Glutamatergic neuron (in vitro differentiated cells): Measurements from ENCODE around the gene DLX5. TPM values are rescaled to one million over a fixed set of nuclear protein-coding genes. Genes with fewer than 3 reads are reported as not detected.

Experiments used
- DNase-seq: peaks from one replicate; pipeline ENCODE4 v3.0.0; 2022
- H3K27ac Mint-ChIP-seq: one replicate; pipeline ENCODE4 v1.8.0; 2020; ENCODE audit warnings: mild to moderate bottlenecking, mixed read lengths, inconsistent platforms; ENCODE audit not compliant: unreplicated experiment
- H3K27me3 Mint-ChIP-seq: one replicate; pipeline ENCODE4 v1.8.0; 2020; ENCODE audit warnings: mild to moderate bottlenecking, moderate library complexity, mixed read lengths, inconsistent platforms; ENCODE audit not compliant: unreplicated experiment
- H3K36me3 Mint-ChIP-seq: one replicate; pipeline ENCODE4 v1.8.0; 2020; ENCODE audit warnings: mild to moderate bottlenecking, mixed read lengths, inconsistent platforms; ENCODE audit not compliant: unreplicated experiment
- H3K4me1 Mint-ChIP-seq: one replicate; pipeline ENCODE4 v1.8.0; 2020; ENCODE audit warnings: mild to moderate bottlenecking, low read depth, mixed read lengths, inconsistent platforms; ENCODE audit not compliant: unreplicated experiment
- H3K4me3 Mint-ChIP-seq: one replicate; pipeline ENCODE4 v1.8.0; 2020; ENCODE audit warnings: mild to moderate bottlenecking, mixed read lengths, inconsistent platforms; ENCODE audit not compliant: unreplicated experiment
- H3K9me3 Mint-ChIP-seq: one replicate; pipeline ENCODE4 v1.8.0; 2020; ENCODE audit warnings: mild to moderate bottlenecking, moderate library complexity, mixed read lengths, inconsistent platforms; ENCODE audit not compliant: unreplicated experiment
- total RNA-seq: library from RNA; stranded (reverse); fragmentation: NEBNext Ultra II Directional; extraction: Animal tissue kit (Norgen Biotek cat#: 25700); gene quantifications from one replicate; pipeline ENCODE4 v1.2.1, GENCODE V29; 2021; ENCODE audit not compliant: unreplicated experiment
- TF ChIP-seq, protein P1 (sequence below): fragments of 200-600 bp; sonication (generic); IDR thresholded peaks from one replicate; pipeline ENCODE4 v1.5.0; 2021; ENCODE audit not compliant: partially characterized antibody, unreplicated experiment

DLX5 gene
- total RNA-seq, 1 donor from 2014 or later, result not detected

- peaks cover 46% of the 10 kb centered on the region for H3K27me3 Mint-ChIP-seq
- H3K36me3 Mint-ChIP-seq, result no peaks in the 10 kb centered on the region
- H3K9me3 Mint-ChIP-seq, result peaks cover 11% of the 10 kb centered on the region
- TF ChIP-seq, protein P1, sequence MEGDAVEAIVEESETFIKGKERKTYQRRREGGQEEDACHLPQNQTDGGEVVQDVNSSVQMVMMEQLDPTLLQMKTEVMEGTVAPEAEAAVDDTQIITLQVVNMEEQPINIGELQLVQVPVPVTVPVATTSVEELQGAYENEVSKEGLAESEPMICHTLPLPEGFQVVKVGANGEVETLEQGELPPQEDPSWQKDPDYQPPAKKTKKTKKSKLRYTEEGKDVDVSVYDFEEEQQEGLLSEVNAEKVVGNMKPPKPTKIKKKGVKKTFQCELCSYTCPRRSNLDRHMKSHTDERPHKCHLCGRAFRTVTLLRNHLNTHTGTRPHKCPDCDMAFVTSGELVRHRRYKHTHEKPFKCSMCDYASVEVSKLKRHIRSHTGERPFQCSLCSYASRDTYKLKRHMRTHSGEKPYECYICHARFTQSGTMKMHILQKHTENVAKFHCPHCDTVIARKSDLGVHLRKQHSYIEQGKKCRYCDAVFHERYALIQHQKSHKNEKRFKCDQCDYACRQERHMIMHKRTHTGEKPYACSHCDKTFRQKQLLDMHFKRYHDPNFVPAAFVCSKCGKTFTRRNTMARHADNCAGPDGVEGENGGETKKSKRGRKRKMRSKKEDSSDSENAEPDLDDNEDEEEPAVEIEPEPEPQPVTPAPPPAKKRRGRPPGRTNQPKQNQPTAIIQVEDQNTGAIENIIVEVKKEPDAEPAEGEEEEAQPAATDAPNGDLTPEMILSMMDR, result no peak
- no peak for DNase-seq
- H3K4me3 Mint-ChIP-seq, result peak overlapping the region; percentile 75
- H3K27ac Mint-ChIP-seq, result no peak overlapping the region
- peaks cover 9% of the 10 kb centered on the region for H3K4me1 Mint-ChIP-seq
Observed at GRCh38 chr7:96992192-96993005, 32.2 kb downstream of the DLX5 start.

- peaks cover 40% of the 10 kb centered on the region for H3K27me3 Mint-ChIP-seq
- no peak for DNase-seq
- H3K4me1 Mint-ChIP-seq, result peaks cover 4% of the 10 kb centered on the region
- TF ChIP-seq, protein P1, result no peak
- H3K27ac Mint-ChIP-seq, result no peak overlapping the region
- H3K4me3 Mint-ChIP-seq, result peak overlapping the region; percentile 9
- peaks cover 11% of the 10 kb centered on the region for H3K9me3 Mint-ChIP-seq
- H3K36me3 Mint-ChIP-seq, result no peaks in the 10 kb centered on the region
Observed at GRCh38 chr7:96991546-96992191, 33.0 kb downstream of the DLX5 start.

DNA sequence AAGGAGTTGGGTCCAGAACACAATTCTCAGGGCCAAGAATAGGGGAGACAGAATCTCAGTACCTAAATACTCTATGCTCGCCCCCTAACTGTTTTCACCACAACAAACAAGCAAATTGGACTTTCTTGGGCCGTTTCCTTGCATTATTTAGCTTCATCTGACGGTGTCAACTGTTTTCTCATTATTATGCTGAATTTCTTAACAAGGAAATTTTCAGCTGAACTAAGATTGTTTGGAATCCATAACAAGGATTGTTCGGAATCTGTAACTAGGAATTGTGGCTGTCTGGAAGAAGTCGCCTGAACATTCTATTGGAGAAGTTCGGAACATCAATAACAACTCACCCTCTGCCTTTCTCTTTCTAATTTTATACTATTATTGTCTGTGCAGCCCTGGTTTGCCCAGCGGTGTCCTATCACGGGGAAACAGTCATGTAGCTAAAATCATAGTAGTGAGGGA lies 34.7 kb downstream of the DLX5 start:
- Mint-ChIP-seq H3K4me1 (no peaks in the 10 kb centered on the region), H3K4me3 (no peak overlapping the region)

GRCh38 chr7:96989241-96989858 lies 35.3 kb downstream of the DLX5 start:
- TF ChIP-seq, protein P1, result no peak
- H3K4me3 Mint-ChIP-seq, result no peak overlapping the region
- peaks cover 24% of the 10 kb centered on the region for H3K27me3 Mint-ChIP-seq
- no peak for DNase-seq
- peaks cover 8% of the 10 kb centered on the region for H3K9me3 Mint-ChIP-seq
- no peaks in the 10 kb centered on the region for H3K36me3 Mint-ChIP-seq
- no peaks in the 10 kb centered on the region for H3K4me1 Mint-ChIP-seq
- H3K27ac Mint-ChIP-seq, result no peak overlapping the region

More for the DNA sequence above, 34.7 kb downstream of the DLX5 start:
- Mint-ChIP-seq H3K27ac (no peak overlapping the region), H3K27me3 (peaks cover 27% of the 10 kb centered on the region), H3K9me3 (peaks cover 11% of the 10 kb centered on the region), H3K36me3 (no peaks in the 10 kb centered on the region)
- DNase-seq, result no peak
- TF ChIP-seq, protein P1, result no peak
